PFSK-1 (cell line): ENCODE results near the gene DNAH10.

Experiments
- FOXP2 ChIP-seq: optimal IDR thresholded peaks from 2 replicates; pipeline ENCODE3; 2011; ENCODE audit warnings: borderline replicate concordance, control low read depth, inconsistent platforms; ENCODE audit not compliant: insufficient read depth; ENCODE audit errors: extremely low read length, extremely low read depth
- POLR2AphosphoS5 ChIP-seq: IDR thresholded peaks from 2 replicates; pipeline ENCODE4 v1.6.1; 2012; ENCODE audit warnings: low read depth, mild to moderate bottlenecking, control low read depth, low read length, moderate library complexity
- SIN3A ChIP-seq: IDR thresholded peaks from 2 replicates; pipeline ENCODE4 v1.6.1; 2012; ENCODE audit warnings: mild to moderate bottlenecking, low read length, moderate library complexity, borderline replicate concordance; ENCODE audit not compliant: insufficient read depth
- TAF1 ChIP-seq: IDR thresholded peaks from 2 replicates; pipeline ENCODE4 v1.6.1; 2012; ENCODE audit warnings: low read length, control low read depth, borderline replicate concordance; ENCODE audit not compliant: insufficient read depth
- TF ChIP-seq, protein P1 (sequence below), 2 experiments: IDR thresholded peaks; 2 replicates each; pipeline versions ENCODE4 v1.6.1 to v1.8.0; 2011 to 2012; ENCODE audit warnings: low read depth in 2 of 2, low read length in 2 of 2, control low read depth in 1 of 2, inconsistent platforms in 1 of 2, mild to moderate bottlenecking in 1 of 2, moderate library complexity in 1 of 2; ENCODE audit not compliant: insufficient read depth in 1 of 2

DNAH10 gene

DNA sequence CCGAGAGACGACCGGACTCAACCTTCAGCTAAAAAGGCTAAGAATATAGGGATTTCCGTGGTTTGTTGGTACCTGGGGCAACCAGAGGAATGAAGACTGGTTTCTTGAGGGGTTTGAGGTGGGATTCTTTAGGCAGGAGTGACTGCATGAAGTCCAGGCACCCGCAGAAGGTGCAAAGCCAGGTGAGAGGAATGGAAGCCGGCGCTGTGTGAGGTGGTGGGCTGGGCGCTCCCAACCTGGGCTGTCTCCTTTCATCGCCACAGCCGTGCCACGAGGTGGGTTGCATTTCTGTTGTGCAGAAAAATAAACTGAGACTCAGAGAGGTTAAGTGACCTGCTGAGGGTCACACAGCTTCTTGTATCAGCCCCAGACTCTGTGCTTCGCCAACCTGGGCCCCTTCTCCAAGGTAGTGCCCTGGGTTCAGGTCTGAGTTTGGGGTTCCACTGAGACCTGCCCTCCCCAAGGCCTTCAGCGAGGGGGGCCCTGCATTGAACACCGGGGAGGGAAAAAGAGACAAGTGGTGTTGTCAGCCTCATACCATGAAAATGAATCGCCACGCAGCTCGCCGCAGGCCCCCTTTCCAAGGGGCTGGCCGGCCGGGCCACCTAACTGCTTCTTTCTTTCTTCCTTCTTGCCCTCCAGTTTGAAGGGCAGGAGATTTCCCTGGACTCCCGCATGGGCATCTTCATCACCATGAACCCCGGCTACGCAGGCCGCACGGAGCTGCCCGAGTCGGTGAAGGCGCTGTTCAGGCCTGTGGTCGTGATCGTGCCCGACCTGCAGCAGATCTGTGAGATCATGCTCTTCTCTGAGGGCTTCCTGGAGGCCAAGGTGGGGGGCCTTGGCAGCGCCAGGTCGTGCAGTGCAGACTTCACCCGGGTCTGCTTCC is 88.4 kb downstream of the DNAH10 start:
- TF ChIP-seq, protein P1, sequence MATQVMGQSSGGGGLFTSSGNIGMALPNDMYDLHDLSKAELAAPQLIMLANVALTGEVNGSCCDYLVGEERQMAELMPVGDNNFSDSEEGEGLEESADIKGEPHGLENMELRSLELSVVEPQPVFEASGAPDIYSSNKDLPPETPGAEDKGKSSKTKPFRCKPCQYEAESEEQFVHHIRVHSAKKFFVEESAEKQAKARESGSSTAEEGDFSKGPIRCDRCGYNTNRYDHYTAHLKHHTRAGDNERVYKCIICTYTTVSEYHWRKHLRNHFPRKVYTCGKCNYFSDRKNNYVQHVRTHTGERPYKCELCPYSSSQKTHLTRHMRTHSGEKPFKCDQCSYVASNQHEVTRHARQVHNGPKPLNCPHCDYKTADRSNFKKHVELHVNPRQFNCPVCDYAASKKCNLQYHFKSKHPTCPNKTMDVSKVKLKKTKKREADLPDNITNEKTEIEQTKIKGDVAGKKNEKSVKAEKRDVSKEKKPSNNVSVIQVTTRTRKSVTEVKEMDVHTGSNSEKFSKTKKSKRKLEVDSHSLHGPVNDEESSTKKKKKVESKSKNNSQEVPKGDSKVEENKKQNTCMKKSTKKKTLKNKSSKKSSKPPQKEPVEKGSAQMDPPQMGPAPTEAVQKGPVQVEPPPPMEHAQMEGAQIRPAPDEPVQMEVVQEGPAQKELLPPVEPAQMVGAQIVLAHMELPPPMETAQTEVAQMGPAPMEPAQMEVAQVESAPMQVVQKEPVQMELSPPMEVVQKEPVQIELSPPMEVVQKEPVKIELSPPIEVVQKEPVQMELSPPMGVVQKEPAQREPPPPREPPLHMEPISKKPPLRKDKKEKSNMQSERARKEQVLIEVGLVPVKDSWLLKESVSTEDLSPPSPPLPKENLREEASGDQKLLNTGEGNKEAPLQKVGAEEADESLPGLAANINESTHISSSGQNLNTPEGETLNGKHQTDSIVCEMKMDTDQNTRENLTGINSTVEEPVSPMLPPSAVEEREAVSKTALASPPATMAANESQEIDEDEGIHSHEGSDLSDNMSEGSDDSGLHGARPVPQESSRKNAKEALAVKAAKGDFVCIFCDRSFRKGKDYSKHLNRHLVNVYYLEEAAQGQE (IDR thresholded peaks at IDR 0.05; ENCODE audit: insufficient read depth in 1 of 2, low read depth in 2 of 2, low read length in 2 of 2), result no peak
- no peak for TF ChIP-seq TAF1
- TF ChIP-seq FOXP2, result no peak
- no peak for TF ChIP-seq POLR2AphosphoS5
- TF ChIP-seq SIN3A, result no peak

DNA sequence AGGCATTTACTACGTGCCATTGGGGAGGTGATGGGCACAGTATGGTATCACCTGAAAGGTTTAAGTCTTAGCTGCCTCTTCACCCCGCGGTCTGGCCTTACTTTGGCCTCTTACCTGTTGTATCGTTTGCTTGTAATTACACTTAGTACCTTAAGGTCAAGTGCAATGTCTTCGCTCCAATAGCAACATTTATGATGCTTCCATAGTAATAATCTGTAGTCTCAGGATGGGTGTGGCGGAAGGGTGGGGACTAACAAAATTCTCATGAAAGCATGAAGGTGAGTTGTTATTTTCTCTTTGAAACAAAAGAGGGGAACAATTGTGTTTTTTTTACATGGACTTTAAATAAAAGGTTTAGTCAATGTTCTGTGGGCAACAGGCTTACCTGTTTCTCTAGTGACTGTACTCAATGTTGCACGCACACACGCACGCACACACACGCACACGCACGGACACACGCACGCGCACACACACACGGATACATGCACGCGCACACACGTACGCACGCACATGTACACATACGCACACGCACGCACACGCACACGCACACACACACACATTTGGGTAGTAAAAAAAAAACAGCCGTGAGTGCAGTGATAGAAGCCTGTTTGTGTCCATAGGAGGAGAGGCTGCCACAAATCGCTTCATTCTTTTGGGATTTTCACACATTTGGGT is 91.4 kb downstream of the DNAH10 start:
- no peak for TF ChIP-seq FOXP2
- TF ChIP-seq, protein P1 (IDR thresholded peaks at IDR 0.05; ENCODE audit: insufficient read depth in 1 of 2, low read depth in 2 of 2, low read length in 2 of 2), result no peak
- TF ChIP-seq SIN3A, result no peak
- TF ChIP-seq TAF1, result no peak
- no peak for TF ChIP-seq POLR2AphosphoS5

DNA sequence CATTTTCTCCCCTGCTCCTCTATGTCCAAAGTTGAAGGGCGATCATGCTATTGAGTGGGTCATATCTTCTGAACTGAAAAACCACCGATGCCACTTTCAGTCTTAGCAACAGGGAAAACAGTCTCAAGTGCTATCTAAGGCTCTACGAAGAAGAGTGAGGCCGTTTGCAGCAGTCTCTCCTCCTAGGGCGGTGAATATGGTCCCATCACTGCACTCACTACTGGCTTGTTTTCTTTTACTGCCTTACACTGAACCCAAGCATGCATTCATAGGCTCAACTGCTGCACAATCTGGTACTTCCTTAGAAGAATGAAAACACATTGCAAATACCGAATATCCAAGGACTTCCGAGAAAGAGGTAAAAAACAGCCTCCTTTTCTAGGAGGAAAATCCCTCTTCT is 92.1 kb downstream of the DNAH10 start:
- no peak for TF ChIP-seq FOXP2
- no peak for TF ChIP-seq POLR2AphosphoS5
- TF ChIP-seq, protein P1 (IDR thresholded peaks at IDR 0.05; ENCODE audit: insufficient read depth in 1 of 2, low read depth in 2 of 2, low read length in 2 of 2), result no peak
- no peak for TF ChIP-seq TAF1
- TF ChIP-seq SIN3A, result no peak

DNA sequence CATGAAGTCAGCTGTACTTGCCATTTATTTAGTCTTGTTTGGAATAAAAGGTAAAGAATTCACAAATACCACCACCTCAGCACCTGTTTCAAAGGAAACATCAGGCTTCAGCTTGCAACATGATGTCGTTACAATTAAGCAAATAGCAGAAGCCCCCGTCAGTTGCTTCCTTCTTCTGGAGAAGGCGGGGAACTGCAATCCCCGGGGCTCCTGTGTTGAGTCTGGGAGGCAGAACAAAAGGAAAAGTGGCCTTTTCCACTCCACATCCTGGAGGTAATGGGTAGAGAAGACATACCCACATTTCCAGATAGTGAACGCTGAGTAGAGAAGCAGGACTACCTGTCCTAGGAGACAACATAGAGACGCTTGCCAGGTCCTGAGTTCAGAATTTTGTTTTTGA is 92.8 kb downstream of the DNAH10 start:
- TF ChIP-seq FOXP2 (no peak), POLR2AphosphoS5 (no peak), TAF1 (no peak), SIN3A (no peak)
- TF ChIP-seq, protein P1 (IDR thresholded peaks at IDR 0.05; ENCODE audit: insufficient read depth in 1 of 2, low read depth in 2 of 2, low read length in 2 of 2), result no peak
